ENCODE data around the gene DHPS. TPM values are rescaled to one million over a fixed set of nuclear protein-coding genes. Genes with fewer than 3 reads are reported as not detected.

The DHPS gene
- total RNA-seq, 1 experiment from 2014 or later = 150 TPM

DNA sequence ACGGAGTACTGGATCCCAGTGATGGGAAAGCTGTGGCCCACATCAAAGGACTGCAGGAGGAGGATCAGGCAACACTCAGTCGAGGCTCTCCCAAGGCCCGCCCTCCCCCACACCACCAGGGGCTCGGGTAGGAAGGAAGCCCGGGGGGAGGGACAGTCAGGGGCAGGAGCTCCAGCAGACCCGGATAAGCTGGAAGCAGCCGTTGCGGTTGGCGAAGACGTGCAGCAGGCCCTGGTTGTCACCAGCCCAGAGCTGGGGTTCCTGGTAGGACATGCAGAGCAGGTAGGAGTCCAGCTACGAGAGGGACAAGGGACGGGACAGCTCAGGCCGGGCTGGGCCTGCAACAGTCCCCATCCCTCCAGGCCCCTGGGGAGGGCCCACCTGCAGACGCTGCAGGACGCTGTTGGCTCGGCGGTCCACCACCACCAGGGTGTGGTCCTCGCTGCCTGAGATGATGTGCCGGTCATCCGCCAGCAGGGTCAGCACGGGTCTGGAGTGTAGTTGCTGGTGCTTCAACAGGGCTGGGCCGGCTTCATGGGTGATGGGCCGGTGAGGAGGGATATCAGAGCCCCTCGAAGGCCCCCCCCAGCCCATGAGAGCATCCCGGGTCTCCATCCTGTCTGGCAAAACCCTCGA lies 8.0 kb upstream of the DHPS start:
- H2AFZ ChIP-seq (ENCODE audit: low read length) = no peak overlapping the region
- DNase-seq (no peak), ATAC-seq (no peak)
- no peaks in the 10 kb centered on the region; the same call in none of the 2 replicates for H3K36me3 ChIP-seq (ENCODE audit: low read depth, low read length)
- no peaks in the 10 kb centered on the region for H3K4me1 ChIP-seq (ENCODE audit: insufficient read depth, low read length)
- CTCF ChIA-PET = no interaction called here
- peaks cover 3% of the 10 kb centered on the region; the same call in 1 of the 2 replicates for H3K79me2 ChIP-seq (ENCODE audit: low read length)
- H4K20me1 ChIP-seq (ENCODE audit: low read length) = no peaks in the 10 kb centered on the region
- H3K9me2 ChIP-seq (replicated peaks; ENCODE audit: low read length) = no peaks in the 10 kb centered on the region
- intact Hi-C loops (cut with micrococcal nuclease) = no loop called here
- H3K27ac ChIP-seq (ENCODE audit: low read length) = no peak overlapping the region
- H3K9me3 ChIP-seq (ENCODE audit: low read length) = no peaks in the 10 kb centered on the region
- no peak for TF ChIP-seq EZH2 (IDR thresholded peaks at IDR 0.05; ENCODE audit: low read length, unreplicated experiment)
- no peak for TF ChIP-seq EZH2phosphoT487 (IDR thresholded peaks at IDR 0.05; ENCODE audit: borderline replicate concordance, low read length)
- TF ChIP-seq, protein P1, sequence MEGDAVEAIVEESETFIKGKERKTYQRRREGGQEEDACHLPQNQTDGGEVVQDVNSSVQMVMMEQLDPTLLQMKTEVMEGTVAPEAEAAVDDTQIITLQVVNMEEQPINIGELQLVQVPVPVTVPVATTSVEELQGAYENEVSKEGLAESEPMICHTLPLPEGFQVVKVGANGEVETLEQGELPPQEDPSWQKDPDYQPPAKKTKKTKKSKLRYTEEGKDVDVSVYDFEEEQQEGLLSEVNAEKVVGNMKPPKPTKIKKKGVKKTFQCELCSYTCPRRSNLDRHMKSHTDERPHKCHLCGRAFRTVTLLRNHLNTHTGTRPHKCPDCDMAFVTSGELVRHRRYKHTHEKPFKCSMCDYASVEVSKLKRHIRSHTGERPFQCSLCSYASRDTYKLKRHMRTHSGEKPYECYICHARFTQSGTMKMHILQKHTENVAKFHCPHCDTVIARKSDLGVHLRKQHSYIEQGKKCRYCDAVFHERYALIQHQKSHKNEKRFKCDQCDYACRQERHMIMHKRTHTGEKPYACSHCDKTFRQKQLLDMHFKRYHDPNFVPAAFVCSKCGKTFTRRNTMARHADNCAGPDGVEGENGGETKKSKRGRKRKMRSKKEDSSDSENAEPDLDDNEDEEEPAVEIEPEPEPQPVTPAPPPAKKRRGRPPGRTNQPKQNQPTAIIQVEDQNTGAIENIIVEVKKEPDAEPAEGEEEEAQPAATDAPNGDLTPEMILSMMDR (conservative IDR thresholded peaks at IDR 0.05; ENCODE audit: low read depth, low read length) = no peak
- H3K27me3 ChIP-seq (ENCODE audit: low read length) = no peaks in the 10 kb centered on the region
- BruUV-seq (replicated peaks) = no TSS peak
- no peak overlapping the region for H3K9ac ChIP-seq (ENCODE audit: low read length)
- no peak overlapping the region for H3K4me2 ChIP-seq (ENCODE audit: low read length)
- no peaks in the 10 kb centered on the region for H3F3A ChIP-seq (ENCODE audit: low read length, unreplicated experiment)
- no peak overlapping the region for H3K4me3 ChIP-seq (ENCODE audit: low read length)
- POLR2A ChIA-PET (ENCODE audit: unreplicated experiment) = no interaction called here

DNA sequence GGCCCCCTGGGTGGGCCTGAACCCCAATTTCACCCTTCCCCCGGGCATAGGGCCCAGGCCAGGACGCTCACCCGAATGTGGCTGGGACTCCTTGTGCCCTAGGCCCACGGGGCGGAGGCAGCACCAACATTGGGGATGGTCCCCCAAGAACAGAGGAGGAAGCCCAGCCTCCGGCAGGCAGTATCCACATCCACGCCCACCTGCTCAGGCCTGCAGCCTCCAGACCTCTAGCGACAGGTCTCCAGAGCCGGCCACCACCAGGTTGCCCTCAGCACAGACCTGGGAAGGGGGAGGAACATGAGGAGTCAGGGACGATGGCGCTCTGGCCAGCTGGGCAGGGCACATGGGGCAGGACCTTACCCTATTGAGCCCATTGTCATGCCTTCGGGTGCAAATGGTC lies 7.3 kb upstream of the DHPS start:
- H3K4me1 ChIP-seq (ENCODE audit: insufficient read depth, low read length) = no peaks in the 10 kb centered on the region
- no peaks in the 10 kb centered on the region for H3F3A ChIP-seq (ENCODE audit: low read length, unreplicated experiment)
- H3K36me3 ChIP-seq (ENCODE audit: low read depth, low read length) = no peaks in the 10 kb centered on the region; the same call in none of the 2 replicates
- ATAC-seq = no peak
- H3K9ac ChIP-seq (ENCODE audit: low read length) = no peak overlapping the region
- no peaks in the 10 kb centered on the region for H3K9me2 ChIP-seq (replicated peaks; ENCODE audit: low read length)
- H3K27ac ChIP-seq (ENCODE audit: low read length) = no peak overlapping the region
- H4K20me1 ChIP-seq (ENCODE audit: low read length) = no peaks in the 10 kb centered on the region
- no peaks in the 10 kb centered on the region for H3K79me2 ChIP-seq (ENCODE audit: low read length)
- BruUV-seq (replicated peaks) = no TSS peak
- H2AFZ ChIP-seq (ENCODE audit: low read length) = no peak overlapping the region
- TF ChIP-seq EZH2 (IDR thresholded peaks at IDR 0.05; ENCODE audit: low read length, unreplicated experiment) = no peak
- TF ChIP-seq, protein P1 (conservative IDR thresholded peaks at IDR 0.05; ENCODE audit: low read depth, low read length) = no peak
- no peak for TF ChIP-seq EZH2phosphoT487 (IDR thresholded peaks at IDR 0.05; ENCODE audit: borderline replicate concordance, low read length)
- H3K27me3 ChIP-seq (ENCODE audit: low read length) = no peaks in the 10 kb centered on the region
- ChIA-PET CTCF (no interaction called here), POLR2A (ENCODE audit: unreplicated experiment) (no interaction called here)
- no peak for DNase-seq
- H3K4me3 ChIP-seq (ENCODE audit: low read length) = no peak overlapping the region
- H3K9me3 ChIP-seq (ENCODE audit: low read length) = no peaks in the 10 kb centered on the region
- H3K4me2 ChIP-seq (ENCODE audit: low read length) = no peak overlapping the region
- intact Hi-C loops (cut with micrococcal nuclease) = no loop called here

DNA sequence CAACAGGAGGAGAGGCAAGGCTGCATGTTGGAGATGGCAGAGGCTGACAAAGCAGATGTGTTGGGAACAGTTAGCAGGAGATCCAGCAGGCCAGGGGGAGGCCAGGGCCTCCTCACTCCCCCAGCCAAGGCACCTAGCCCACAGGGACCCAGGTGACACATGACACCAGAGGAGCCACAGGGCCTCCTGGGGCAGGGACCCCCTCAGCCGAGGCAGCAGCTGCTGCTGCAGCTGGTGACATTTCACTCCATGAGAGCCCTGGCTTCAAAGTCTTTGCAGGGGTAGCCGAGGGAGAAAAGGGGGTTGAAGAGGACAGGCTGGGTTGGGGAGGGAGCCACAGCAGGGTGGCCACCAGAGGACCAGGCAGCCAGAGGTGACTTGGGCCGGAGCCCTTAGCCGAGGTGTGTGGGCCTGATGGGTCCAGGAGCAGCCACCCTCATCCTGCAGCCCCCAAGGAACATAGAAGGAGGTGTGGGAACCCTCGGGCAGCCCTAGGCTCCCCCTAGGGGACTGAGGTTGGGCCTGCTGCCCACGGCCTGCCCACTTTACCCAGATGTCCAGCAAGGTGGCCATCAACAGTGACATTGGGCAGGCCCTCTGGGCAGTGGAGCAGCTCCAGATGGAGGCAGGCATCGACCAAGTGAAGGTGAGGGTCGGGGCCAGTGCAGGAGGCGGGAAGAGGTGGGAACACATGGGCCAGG lies 6.0 kb upstream of the DHPS start, which contains the start of gene GNG14:
GNG14 (plus strand) TSS at position 503 of the 701 bp plus-strand sequence; CDS start at position 554, 51 bp downstream.
- BruUV-seq (replicated peaks) = no TSS peak
- TF ChIP-seq, protein P1 (conservative IDR thresholded peaks at IDR 0.05; ENCODE audit: low read depth, low read length) = no peak
- TF ChIP-seq EZH2 (IDR thresholded peaks at IDR 0.05; ENCODE audit: low read length, unreplicated experiment) (no peak), EZH2phosphoT487 (IDR thresholded peaks at IDR 0.05; ENCODE audit: borderline replicate concordance, low read length) (no peak)
- H3K4me2 ChIP-seq (ENCODE audit: low read length) = no peak within 1 kb of the TSS
- H2AFZ ChIP-seq (ENCODE audit: low read length) = no peak within 1 kb of the TSS
- H3K9me2 ChIP-seq (replicated peaks; ENCODE audit: low read length) = no peaks in the 10 kb centered on the region
- POLR2A ChIA-PET (ENCODE audit: unreplicated experiment) = no interaction called here
- intact Hi-C loops (cut with micrococcal nuclease) = no loop called here
- no peaks in the 10 kb centered on the region for H3K27me3 ChIP-seq (ENCODE audit: low read length)
- no peaks in the 10 kb centered on the region for H3K9me3 ChIP-seq (ENCODE audit: low read length)
- H3K27ac ChIP-seq (ENCODE audit: low read length) = no peak within 1 kb of the TSS
- CTCF ChIA-PET = no interaction called here
- ATAC-seq = no peak; the same call in 1 of the 2 replicates
- H3K36me3 ChIP-seq (ENCODE audit: low read depth, low read length) = no peaks in the 10 kb centered on the region; the same call in 1 of the 2 replicates
- H4K20me1 ChIP-seq (ENCODE audit: low read length) = no peaks in the 10 kb centered on the region
- no peaks in the 10 kb centered on the region for H3F3A ChIP-seq (ENCODE audit: low read length, unreplicated experiment)
- H3K79me2 ChIP-seq (ENCODE audit: low read length) = no peaks in the 10 kb centered on the region
- H3K4me1 ChIP-seq (ENCODE audit: insufficient read depth, low read length) = no peaks in the 10 kb centered on the region
- no peak for DNase-seq
- H3K9ac ChIP-seq (ENCODE audit: low read length) = no peak within 1 kb of the TSS
- H3K4me3 ChIP-seq (ENCODE audit: low read length) = no peak within 1 kb of the TSS
